Measurements from ENCODE around the gene SEZ6.

DNA sequence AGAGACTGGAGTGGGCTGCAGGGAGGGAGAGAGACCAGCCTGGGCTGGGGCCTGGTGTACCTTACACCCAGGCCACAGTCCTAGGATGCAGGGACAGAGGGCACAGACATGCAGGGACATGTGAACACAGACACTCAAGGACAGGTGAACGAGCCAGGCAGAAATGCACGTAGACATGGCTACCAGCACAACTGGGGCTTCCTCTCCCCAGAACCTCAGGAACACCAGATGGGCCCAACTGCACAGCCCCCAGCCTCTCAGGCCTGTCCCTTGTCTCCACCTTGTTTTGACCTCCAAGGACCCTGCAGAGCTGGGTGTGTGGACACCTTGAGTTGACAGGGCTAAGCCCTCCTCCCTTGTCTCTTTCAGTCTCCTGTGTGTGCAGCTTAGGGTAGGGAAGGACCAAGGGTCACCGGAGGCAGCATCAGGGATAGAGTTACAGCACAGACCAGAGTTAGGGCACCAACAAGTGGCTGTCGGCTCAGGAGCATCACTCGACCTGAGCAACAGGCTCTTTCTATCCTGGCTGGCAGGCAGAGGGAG lies 9.2 kb downstream of the SEZ6 start:
- TF ChIP-seq EZH2 (IDR thresholded peaks at IDR 0.05; ENCODE audit: borderline replicate concordance, low read depth, low read length, poor library complexity, severe bottlenecking) (no peak), CTCF (conservative IDR thresholded peaks at IDR 0.05; ENCODE audit: low read depth, low read length) (no peak)
